IMR-90 (cell line): ENCODE measurements around the gene C10orf90. TPM values are rescaled to one million over a fixed set of nuclear protein-coding genes. Genes with fewer than 3 reads are reported as not detected.

Experiments used
- ATAC-seq: fragments of 200-7000 bp; cut with Tn5 transposase; 2 replicates; pipeline ENCODE4 v1.9.1; 2020; ENCODE audit warnings: low read depth, mild to moderate bottlenecking, moderate library complexity
- BruUV-seq: library from RNA; stranded (reverse); fragments of 400-500 nt; replicated peaks from 2 replicates; lab custom pipeline; 2021; lab: Mats Ljungman, UMichigan
- CTCF ChIA-PET: fragments of 300-600 bp; formaldehyde crosslinking; extraction: SDS; loops from one replicate; lab custom pipeline; 2021; ENCODE audit warnings: antibody characterized with exemption; lab: Yijun Ruan, JAX
- POLR2A ChIA-PET: fragments of 300-600 bp; sonication (Branson Sonifier 250); formaldehyde crosslinking; loops from one replicate; lab custom pipeline; 2022; ENCODE audit warnings: antibody characterized with exemption; ENCODE audit not compliant: unreplicated experiment; lab: Charles Lee
- DNase-seq: peaks from one replicate; pipeline ENCODE4 v3.0.0; 2013
- H2AFZ ChIP-seq: replicated peaks from 2 replicates; pipeline ENCODE3; 2013; ENCODE audit warnings: low read length, mild to moderate bottlenecking; ENCODE audit not compliant: poor library complexity
- H2AK5ac ChIP-seq: 2 replicates; pipeline ENCODE4 v1.6.1; 2013; ENCODE audit warnings: low read depth, low read length, inconsistent platforms
- H2AK9ac ChIP-seq: replicated peaks from 2 replicates; pipeline ENCODE3; 2013; ENCODE audit warnings: mild to moderate bottlenecking, low read depth, low read length, moderate library complexity; ENCODE audit not compliant: poor library complexity
- H2BK120ac ChIP-seq: 2 replicates; pipeline ENCODE4 v1.6.1; 2013; ENCODE audit warnings: low read depth, low read length, inconsistent platforms
- H2BK15ac ChIP-seq: 3 replicates; pipeline ENCODE4 v1.6.1; 2013; ENCODE audit warnings: low read depth, low read length, inconsistent platforms
- H2BK20ac ChIP-seq: 2 replicates; pipeline ENCODE4 v1.6.1; 2013; ENCODE audit warnings: low read depth, mild to moderate bottlenecking, inconsistent platforms, low read length, moderate library complexity
- H2BK5ac ChIP-seq: 2 replicates; pipeline ENCODE4 v1.6.1; 2013; ENCODE audit warnings: mild to moderate bottlenecking, low read depth, low read length, inconsistent platforms; ENCODE audit not compliant: poor library complexity, severe bottlenecking
- H3K14ac ChIP-seq: replicated peaks from 2 replicates; pipeline ENCODE4 v1.6.1; 2013; ENCODE audit warnings: low read depth, low read length, inconsistent platforms
- H3K18ac ChIP-seq: 2 replicates; pipeline ENCODE4 v1.6.1; 2013; ENCODE audit warnings: low read depth, low read length, control low read depth
- H3K23ac ChIP-seq: 2 replicates; pipeline ENCODE4 v1.6.1; 2013; ENCODE audit warnings: low read depth, low read length, inconsistent platforms
- H3K27ac ChIP-seq: 2 replicates; pipeline ENCODE4 v1.5.1; 2013; ENCODE audit warnings: mild to moderate bottlenecking, control low read depth, low read length; ENCODE audit not compliant: insufficient read depth
- H3K27me3 ChIP-seq: 2 replicates; pipeline ENCODE4 v1.6.1; 2013; ENCODE audit warnings: low read length; ENCODE audit not compliant: control insufficient read depth, insufficient read depth
- H3K36me3 ChIP-seq: 2 replicates; pipeline ENCODE4 v1.6.1; 2013; ENCODE audit warnings: low read length, mixed read lengths; ENCODE audit not compliant: control insufficient read depth, insufficient read depth
- H3K4ac ChIP-seq: 2 replicates; pipeline ENCODE4 v1.6.1; 2013; ENCODE audit warnings: low read depth, low read length, inconsistent platforms
- H3K4me1 ChIP-seq: 2 replicates; pipeline ENCODE4 v1.6.1; 2013; ENCODE audit warnings: low read length, mixed read lengths; ENCODE audit not compliant: control insufficient read depth, insufficient read depth
- H3K4me2 ChIP-seq: 2 replicates; pipeline ENCODE4 v1.6.1; 2013; ENCODE audit warnings: low read depth, mild to moderate bottlenecking, control low read depth, low read length, moderate library complexity
- H3K4me3 ChIP-seq: 2 replicates; pipeline ENCODE4 v1.5.1; 2013; ENCODE audit warnings: low read depth, mild to moderate bottlenecking, control low read depth, low read length, moderate library complexity; ENCODE audit not compliant: insufficient read depth
- H3K56ac ChIP-seq: 2 replicates; pipeline ENCODE4 v1.6.1; 2013; ENCODE audit warnings: low read length, inconsistent platforms; ENCODE audit not compliant: insufficient read depth; ENCODE audit errors: extremely low read depth
- H3K79me1 ChIP-seq, 2 experiments: 2 replicates each; pipeline ENCODE4 v1.6.1; 2013; ENCODE audit warnings: low read length in 2 of 2, inconsistent platforms in 1 of 2, low read depth in 1 of 2
- H3K9ac ChIP-seq: 2 replicates; pipeline ENCODE4 v1.6.1; 2013; ENCODE audit warnings: low read depth, low read length, control low read depth
- H3K9me1 ChIP-seq: 2 replicates; pipeline ENCODE4 v1.6.1; 2013; ENCODE audit warnings: low read length, inconsistent platforms; ENCODE audit not compliant: insufficient read depth
- H3K9me3 ChIP-seq: 2 replicates; pipeline ENCODE4 v1.6.1; 2013; ENCODE audit warnings: low read length; ENCODE audit not compliant: control insufficient read depth, insufficient read depth
- H4K20me1 ChIP-seq: 2 replicates; pipeline ENCODE4 v1.6.1; 2013; ENCODE audit warnings: low read length, inconsistent platforms; ENCODE audit not compliant: insufficient read depth
- H4K5ac ChIP-seq: 2 replicates; pipeline ENCODE4 v1.6.1; 2013; ENCODE audit warnings: mild to moderate bottlenecking, low read depth, low read length, control low read depth
- H4K8ac ChIP-seq, 2 experiments: 2 replicates each; pipeline ENCODE4 v1.6.1; 2013; ENCODE audit warnings: low read depth in 2 of 2, low read length in 2 of 2, control low read depth in 1 of 2, inconsistent platforms in 1 of 2
- H4K91ac ChIP-seq: 2 replicates; pipeline ENCODE4 v1.6.1; 2013; ENCODE audit warnings: low read depth, low read length, inconsistent platforms; ENCODE audit not compliant: insufficient read depth
- CHD1 ChIP-seq: IDR thresholded peaks from 2 replicates; pipeline ENCODE4 v1.6.1; 2012; ENCODE audit warnings: low read depth, low read length, improper control_type of control experiment
- FOS ChIP-seq: fragments of 150-350 bp; IDR thresholded peaks from 2 replicates; pipeline ENCODE4 v1.6.1; 2016; ENCODE audit warnings: low read depth, low read length
- MAFK ChIP-seq: IDR thresholded peaks from 2 replicates; pipeline ENCODE4 v1.6.1; 2012; ENCODE audit warnings: low read depth, low read length, improper control_type of control experiment
- MAZ ChIP-seq: IDR thresholded peaks from 2 replicates; pipeline ENCODE4 v1.6.1; 2012; ENCODE audit warnings: low read depth, mild to moderate bottlenecking, low read length, improper control_type of control experiment, moderate library complexity, borderline replicate concordance
- MXI1 ChIP-seq: IDR thresholded peaks from 2 replicates; pipeline ENCODE4 v1.6.1; 2012; ENCODE audit warnings: low read depth, mild to moderate bottlenecking, low read length, moderate library complexity, borderline replicate concordance
- POLR2A ChIP-seq: IDR thresholded peaks from 2 replicates; pipeline ENCODE4 v1.6.1; 2012; ENCODE audit warnings: mild to moderate bottlenecking, low read depth, low read length
- RCOR1 ChIP-seq: IDR thresholded peaks from 2 replicates; pipeline ENCODE4 v1.6.1; 2012; ENCODE audit warnings: mild to moderate bottlenecking, low read length, improper control_type of control experiment; ENCODE audit not compliant: insufficient replicate concordance
- RFX5 ChIP-seq: IDR thresholded peaks from 2 replicates; pipeline ENCODE4 v1.8.0; 2012; ENCODE audit warnings: low read depth, mild to moderate bottlenecking, low read length, moderate library complexity
- SMC3 ChIP-seq: fragments of 150-350 bp; IDR thresholded peaks from 2 replicates; pipeline ENCODE4 v1.6.1; 2016; ENCODE audit warnings: low read depth, mild to moderate bottlenecking, antibody characterized with exemption, low read length, moderate library complexity
- USF2 ChIP-seq: fragments of 150-350 bp; IDR thresholded peaks from 2 replicates; pipeline ENCODE4 v1.6.1; 2017; ENCODE audit warnings: mild to moderate bottlenecking, antibody characterized with exemption, low read length, low read depth
- WGBS, 2 experiments: methylation state at CpG; one replicate each; pipeline versions ENCODE4 v1.1.5 to v1.1.7; 2013; ENCODE audit warnings: missing lambda C conversion rate in 2 of 2; ENCODE audit not compliant: insufficient read length in 1 of 2; ENCODE audit errors: extremely low coverage in 2 of 2; 5-methylcytosine and 5-hydroxymethylcytosine counted together
- dilution Hi-C: fragments of 300-500 bp; cut with HindIII; formaldehyde crosslinking; loops from one replicate; pipeline ENCODE4 v1.14.3; 2018; ENCODE audit warnings: low sequenced_read_pairs; ENCODE audit not compliant: unreplicated experiment
- in situ Hi-C: fragments of 300-500 bp; cut with MboI; formaldehyde crosslinking; loops from 3 replicates; pipeline ENCODE4 v1.14.3; 2019; ENCODE audit warnings: low sequenced_read_pairs, inconsistent platforms, mixed read lengths
- intact Hi-C: fragments of 100-400 bp; cut with micrococcal nuclease; formaldehyde crosslinking; loops from 2 replicates; pipeline ENCODE4 v1.10.0; 2022
- polyA plus RNA-seq, 3 experiments: library from polyadenylated mRNA; depleted of rRNA; stranded (reverse); fragments of >200 nt; gene quantifications; 2 replicates each; pipeline ENCODE4 v1.2.3, GENCODE V29; 2012; ENCODE audit warnings: low replicate concordance in 1 of 3
- total RNA-seq: library from RNA; depleted of rRNA; stranded (reverse); fragments of >200 nt; gene quantifications from 2 replicates; pipeline ENCODE4 v1.2.3, GENCODE V29; 2012
- TF ChIP-seq, protein P1 (sequence below): conservative IDR thresholded peaks from 2 replicates; pipeline ENCODE4 v1.5.1; 2012; ENCODE audit warnings: mild to moderate bottlenecking, low read depth, low read length, improper control_type of control experiment
- TF ChIP-seq, protein P2 (sequence below): fragments of 150-350 bp; IDR thresholded peaks from 2 replicates; pipeline ENCODE4 v1.6.1; 2016; ENCODE audit warnings: low read depth, mild to moderate bottlenecking, low read length, moderate library complexity, borderline replicate concordance

The C10orf90 gene
- total and polyA plus RNA-seq, 2 of the 4 experiments (the other 2 are of a cell fraction): 0.05 to 0.18 TPM

DNA sequence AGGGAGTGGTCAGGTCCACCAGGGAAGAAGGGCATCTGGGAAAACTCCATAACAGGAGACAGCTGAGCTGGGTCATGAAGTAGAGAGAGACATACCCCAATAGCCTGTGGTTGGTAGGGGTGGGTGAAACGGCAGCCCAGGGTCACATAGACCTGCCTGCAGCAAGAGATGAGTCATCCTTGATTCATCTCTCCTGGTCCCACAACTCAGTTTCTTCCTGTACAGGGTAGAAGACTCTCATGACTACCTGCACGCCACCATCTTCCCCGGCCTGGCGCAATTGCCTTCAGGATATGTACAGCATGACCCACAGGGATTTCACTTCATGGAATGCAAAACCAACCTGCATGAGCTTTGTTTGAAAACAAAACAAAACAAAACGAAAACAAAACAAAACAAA is 237.1 kb downstream of the C10orf90 start (continued):
- TF ChIP-seq MAFK (no peak), POLR2A (no peak), MXI1 (no peak), FOS (no peak)

DNA sequence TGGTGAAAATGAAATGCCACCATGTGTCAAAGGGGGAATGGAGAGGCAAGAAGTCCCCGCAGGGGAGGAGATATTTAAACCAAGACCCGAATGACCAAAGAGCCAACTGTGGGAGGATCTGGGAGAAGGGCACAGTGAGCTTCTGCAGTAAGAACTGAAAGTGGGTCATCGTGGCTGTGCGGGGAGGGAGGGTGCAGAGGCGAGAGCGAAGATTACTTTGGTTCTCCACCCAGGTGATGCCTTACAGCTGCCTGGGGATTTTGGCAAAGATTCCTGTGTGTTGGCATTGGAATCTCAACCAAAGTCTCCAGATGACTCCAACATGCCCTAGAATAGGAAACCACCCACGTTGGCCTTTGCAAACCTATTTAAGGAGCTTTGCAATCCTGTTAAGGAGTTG is 238.0 kb downstream of the C10orf90 start:
- ChIA-PET POLR2A (no interaction called here), CTCF (no interaction called here)
- H3K9ac ChIP-seq: no peak overlapping the region
- in situ Hi-C loops (no loop called here), dilution Hi-C loops (no loop called here), intact Hi-C loops (no loop called here)
- H3K4ac ChIP-seq: no peak overlapping the region
- no peak overlapping the region for H3K27ac ChIP-seq
- no peak overlapping the region for H3K18ac ChIP-seq
- no peak overlapping the region for H4K8ac ChIP-seq
- H2BK15ac ChIP-seq: no peak overlapping the region
- H2AFZ ChIP-seq: no peak overlapping the region
- H3K14ac ChIP-seq: no peak overlapping the region
- no peak overlapping the region for H3K56ac ChIP-seq
- H2AK9ac ChIP-seq: no peak overlapping the region
- H3K4me2 ChIP-seq: no peak overlapping the region
- no peaks in the 10 kb centered on the region for H4K20me1 ChIP-seq
- no peaks in the 10 kb centered on the region for H3K9me1 ChIP-seq
- no peak overlapping the region for H2BK120ac ChIP-seq
- H2AK5ac ChIP-seq: no peak overlapping the region
- 50% methylated on average over 2 of the region's 7 CpGs; no CpG with 5 or more reads in 1 of the 2 experiments for WGBS, 2 experiments
- no peak for ATAC-seq
- H2BK5ac ChIP-seq: no peak overlapping the region
- H3K36me3 ChIP-seq: no peaks in the 10 kb centered on the region
- peaks cover 17% of the 10 kb centered on the region for H3K27me3 ChIP-seq
- no peak for DNase-seq
- no peak overlapping the region for H4K91ac ChIP-seq
- no peak overlapping the region for H3K23ac ChIP-seq
- H3K9me3 ChIP-seq: no peaks in the 10 kb centered on the region
- H3K79me1 ChIP-seq: no peaks in the 10 kb centered on the region
- H3K4me3 ChIP-seq: no peak overlapping the region
- H2BK20ac ChIP-seq: no peak overlapping the region
- TF ChIP-seq, protein P1, sequence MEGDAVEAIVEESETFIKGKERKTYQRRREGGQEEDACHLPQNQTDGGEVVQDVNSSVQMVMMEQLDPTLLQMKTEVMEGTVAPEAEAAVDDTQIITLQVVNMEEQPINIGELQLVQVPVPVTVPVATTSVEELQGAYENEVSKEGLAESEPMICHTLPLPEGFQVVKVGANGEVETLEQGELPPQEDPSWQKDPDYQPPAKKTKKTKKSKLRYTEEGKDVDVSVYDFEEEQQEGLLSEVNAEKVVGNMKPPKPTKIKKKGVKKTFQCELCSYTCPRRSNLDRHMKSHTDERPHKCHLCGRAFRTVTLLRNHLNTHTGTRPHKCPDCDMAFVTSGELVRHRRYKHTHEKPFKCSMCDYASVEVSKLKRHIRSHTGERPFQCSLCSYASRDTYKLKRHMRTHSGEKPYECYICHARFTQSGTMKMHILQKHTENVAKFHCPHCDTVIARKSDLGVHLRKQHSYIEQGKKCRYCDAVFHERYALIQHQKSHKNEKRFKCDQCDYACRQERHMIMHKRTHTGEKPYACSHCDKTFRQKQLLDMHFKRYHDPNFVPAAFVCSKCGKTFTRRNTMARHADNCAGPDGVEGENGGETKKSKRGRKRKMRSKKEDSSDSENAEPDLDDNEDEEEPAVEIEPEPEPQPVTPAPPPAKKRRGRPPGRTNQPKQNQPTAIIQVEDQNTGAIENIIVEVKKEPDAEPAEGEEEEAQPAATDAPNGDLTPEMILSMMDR: no peak
- no peak for TF ChIP-seq SMC3
- TF ChIP-seq, protein P2, sequence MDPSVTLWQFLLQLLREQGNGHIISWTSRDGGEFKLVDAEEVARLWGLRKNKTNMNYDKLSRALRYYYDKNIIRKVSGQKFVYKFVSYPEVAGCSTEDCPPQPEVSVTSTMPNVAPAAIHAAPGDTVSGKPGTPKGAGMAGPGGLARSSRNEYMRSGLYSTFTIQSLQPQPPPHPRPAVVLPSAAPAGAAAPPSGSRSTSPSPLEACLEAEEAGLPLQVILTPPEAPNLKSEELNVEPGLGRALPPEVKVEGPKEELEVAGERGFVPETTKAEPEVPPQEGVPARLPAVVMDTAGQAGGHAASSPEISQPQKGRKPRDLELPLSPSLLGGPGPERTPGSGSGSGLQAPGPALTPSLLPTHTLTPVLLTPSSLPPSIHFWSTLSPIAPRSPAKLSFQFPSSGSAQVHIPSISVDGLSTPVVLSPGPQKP: no peak
- no peak for TF ChIP-seq CHD1
- TF ChIP-seq MAZ: no peak
- no peak for TF ChIP-seq FOS
- no peak for TF ChIP-seq USF2
- TF ChIP-seq RFX5: no peak
- no peak for TF ChIP-seq MAFK
- TF ChIP-seq RCOR1: no peak
- no peaks in the 10 kb centered on the region for H3K4me1 ChIP-seq
- BruUV-seq: no TSS peak
- no peak overlapping the region for H4K5ac ChIP-seq
